Kidney (tissue), 14 donors: ENCODE results near the gene PPM1B. TPM values are rescaled to one million over a fixed set of nuclear protein-coding genes. Genes with fewer than 3 reads are reported as not detected.

Source experiments
- DNase-seq, 5 donors: peaks; one replicate each; pipeline ENCODE4 v3.0.0-alpha.2; 2013 to 2020
- FAIRE-seq: peaks from 2 replicates; lab custom pipeline; 2012; peaks lifted over from hg19 to GRCh38; lab: Jason Lieb, UNC
- H3K27ac ChIP-seq, 2 donors: one replicate each; pipeline ENCODE4 v1.7.0; 2013; ENCODE audit warnings: low read depth in 2 of 2, low read length in 2 of 2, inconsistent platforms in 1 of 2
- H3K27me3 ChIP-seq: one replicate; pipeline ENCODE4 v1.7.1; 2013; ENCODE audit warnings: low read length, inconsistent platforms; ENCODE audit not compliant: control insufficient read depth, insufficient read depth
- H3K36me3 ChIP-seq, 3 donors: one replicate each; pipeline versions ENCODE4 v1.7.0 to v1.7.1; 2013; ENCODE audit warnings: low read length in 3 of 3, control low read depth in 1 of 3, inconsistent platforms in 1 of 3; ENCODE audit not compliant: insufficient read depth in 3 of 3, control insufficient read depth in 2 of 3
- H3K4me1 ChIP-seq, 3 donors: one replicate each; pipeline versions ENCODE4 v1.7.0 to v1.7.1; 2013; ENCODE audit warnings: low read length in 3 of 3, inconsistent platforms in 1 of 3, low read depth in 1 of 3; ENCODE audit not compliant: control insufficient read depth in 2 of 3, insufficient read depth in 2 of 3
- H3K4me3 ChIP-seq, 3 donors: one replicate each; pipeline versions ENCODE4 v1.7.0 to v1.8.1; 2013; ENCODE audit warnings: low read length in 3 of 3, control low read depth in 1 of 3, inconsistent platforms in 1 of 3
- H3K9ac ChIP-seq, 3 donors: one replicate each; pipeline versions ENCODE4 v1.7.0 to v1.7.1; 2013; ENCODE audit warnings: low read length in 3 of 3, control low read depth in 1 of 3, inconsistent platforms in 1 of 3
- H3K9me3 ChIP-seq, 3 donors: one replicate each; pipeline versions ENCODE4 v1.7.0 to v1.7.1; 2013; ENCODE audit warnings: low read length in 3 of 3, control low read depth in 1 of 3, inconsistent platforms in 1 of 3; ENCODE audit not compliant: control insufficient read depth in 2 of 3, insufficient read depth in 1 of 3
- intact Hi-C: fragments of 100-400 bp; cut with DNase I; formaldehyde crosslinking; loops from one replicate; pipeline ENCODE4 v1.11.1; 2022
- polyA plus RNA-seq: library from polyadenylated mRNA; stranded (reverse); fragments of 350-450 nt; fragmentation: Illumina TruSeq; extraction: RNeasy Lipid Tissue Mini Kit (QIAGEN cat#74804); gene quantifications from one replicate; pipeline ENCODE4 v1.2.3, GENCODE V29; 2014; ENCODE audit warnings: low read depth, low replicate concordance; ENCODE audit not compliant: insufficient read depth
- total RNA-seq: library from RNA; stranded (reverse); fragmentation: NEBNext Ultra II Directional; extraction: Animal tissue kit (Norgen Biotek cat#: 25700); gene quantifications from one replicate; pipeline ENCODE4 v1.2.1, GENCODE V29; 2021
- TF ChIP-seq, protein P1 (sequence below): IDR thresholded peaks from 3 replicates; pipeline ENCODE4 v1.5.1; 2012; ENCODE audit warnings: mild to moderate bottlenecking, moderate library complexity, borderline replicate concordance; ENCODE audit not compliant: insufficient read depth; ENCODE audit errors: extremely low read depth
- donor health status: control.
- donor health status: control.
- donor health status: control.
- donor health status: control.
- donor health status: control.
- donor health status: DM: yes; HTN: yes; CAD: no.
- donor health status: Normal renal cell carcinoma (clear cell type).

The PPM1B gene
- total and polyA plus RNA-seq, 2 donors from 2014 or later = 19.8 to 45.9 TPM

GRCh38 chr2:44267269-44267795 lies 98.7 kb downstream of the PPM1B start:
- H3K9me3 ChIP-seq = no peaks in the 10 kb centered on the region
- FAIRE-seq (no peak), DNase-seq (no peak)
- peak overlapping the region in 1 of 3 donors; percentile 7 for H3K9ac ChIP-seq
- intact Hi-C loops = no loop called here
- peaks cover 2 to 19% (median 10%) of the 10 kb centered on the region in 3 donors for H3K4me1 ChIP-seq
- peak overlapping the region; percentile 56 to 83 for H3K27ac ChIP-seq
- TF ChIP-seq, protein P1, sequence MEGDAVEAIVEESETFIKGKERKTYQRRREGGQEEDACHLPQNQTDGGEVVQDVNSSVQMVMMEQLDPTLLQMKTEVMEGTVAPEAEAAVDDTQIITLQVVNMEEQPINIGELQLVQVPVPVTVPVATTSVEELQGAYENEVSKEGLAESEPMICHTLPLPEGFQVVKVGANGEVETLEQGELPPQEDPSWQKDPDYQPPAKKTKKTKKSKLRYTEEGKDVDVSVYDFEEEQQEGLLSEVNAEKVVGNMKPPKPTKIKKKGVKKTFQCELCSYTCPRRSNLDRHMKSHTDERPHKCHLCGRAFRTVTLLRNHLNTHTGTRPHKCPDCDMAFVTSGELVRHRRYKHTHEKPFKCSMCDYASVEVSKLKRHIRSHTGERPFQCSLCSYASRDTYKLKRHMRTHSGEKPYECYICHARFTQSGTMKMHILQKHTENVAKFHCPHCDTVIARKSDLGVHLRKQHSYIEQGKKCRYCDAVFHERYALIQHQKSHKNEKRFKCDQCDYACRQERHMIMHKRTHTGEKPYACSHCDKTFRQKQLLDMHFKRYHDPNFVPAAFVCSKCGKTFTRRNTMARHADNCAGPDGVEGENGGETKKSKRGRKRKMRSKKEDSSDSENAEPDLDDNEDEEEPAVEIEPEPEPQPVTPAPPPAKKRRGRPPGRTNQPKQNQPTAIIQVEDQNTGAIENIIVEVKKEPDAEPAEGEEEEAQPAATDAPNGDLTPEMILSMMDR = no peak
- H3K4me3 ChIP-seq = no peak overlapping the region
- no peaks in the 10 kb centered on the region for H3K27me3 ChIP-seq
- H3K36me3 ChIP-seq = no peaks in the 10 kb centered on the region

- DNase-seq (peak in 2 of 5 donors; percentile 71 to 76), FAIRE-seq (peak; percentile 62)
- Histone ChIP-seq H3K36me3 (no peaks in the 10 kb centered on the region), H3K4me3 (peak overlapping the region in 1 of 3 donors; percentile 17), H3K4me1 (peaks cover 2 to 16% (median 10%) of the 10 kb centered on the region in 3 donors), H3K27me3 (no peaks in the 10 kb centered on the region), H3K9ac (peak overlapping the region in 1 of 3 donors; percentile 7), H3K9me3 (no peaks in the 10 kb centered on the region), H3K27ac (peak overlapping the region; percentile 72 to 83)
- TF ChIP-seq, protein P1 = no peak
- intact Hi-C loops = no loop called here
Measured at GRCh38 chr2:44267796-44268648, 99.3 kb downstream of the PPM1B start.

DNA sequence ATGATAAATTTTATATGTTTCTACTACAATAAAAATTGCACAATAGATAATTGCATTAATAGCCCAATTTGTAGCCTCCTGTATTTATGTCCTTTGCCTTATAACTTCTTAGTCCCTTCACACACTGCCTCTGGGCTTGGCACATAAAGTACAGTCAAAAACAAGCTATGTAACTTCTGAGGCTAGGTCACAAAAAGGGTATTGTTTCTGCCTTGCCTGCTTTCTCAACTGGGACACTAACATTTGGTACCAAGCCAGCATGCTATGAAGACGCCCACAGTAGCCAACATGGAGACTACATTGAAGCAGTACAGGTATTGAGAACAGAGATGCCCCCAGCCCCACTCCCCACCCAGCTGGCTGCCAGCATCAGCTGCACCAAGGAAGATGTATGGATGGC lies 101.2 kb downstream of the PPM1B start:
- no peak for FAIRE-seq
- intact Hi-C loops = no loop called here

More for the DNA sequence above, 101.2 kb downstream of the PPM1B start:
- DNase-seq = no peak
- H3K27ac ChIP-seq = no peak overlapping the region
- no peaks in the 10 kb centered on the region for H3K36me3 ChIP-seq
- H3K4me1 ChIP-seq = peaks cover 2 to 15% (median 10%) of the 10 kb centered on the region in 3 donors
- no peak overlapping the region for H3K9ac ChIP-seq
- H3K9me3 ChIP-seq = no peaks in the 10 kb centered on the region
- no peak overlapping the region for H3K4me3 ChIP-seq
- TF ChIP-seq, protein P1 = no peak
- H3K27me3 ChIP-seq = no peaks in the 10 kb centered on the region
